MM.1S (cell line): ENCODE data around the gene E2F3.

ENCODE experiments used
- DNase-seq: peaks from one replicate; pipeline ENCODE4 v3.0.0-alpha.2; 2015
- H2AFZ ChIP-seq: fragments of 300-600 bp; sonication (generic); 2 replicates; pipeline ENCODE4 v1.6.0; 2016; ENCODE audit warnings: antibody characterized with exemption, low read length
- H3F3A ChIP-seq: fragments of 300-600 bp; sonication (generic); 2 replicates; pipeline ENCODE4 v1.6.1; 2016; ENCODE audit warnings: mild to moderate bottlenecking, antibody characterized with exemption, low read length, moderate library complexity, mixed read lengths; ENCODE audit not compliant: insufficient read depth
- H3K27ac ChIP-seq: fragments of 300-600 bp; sonication (generic); 2 replicates; pipeline ENCODE4 v1.5.1; 2016; ENCODE audit warnings: mild to moderate bottlenecking, low read length
- H3K27me3 ChIP-seq: fragments of 300-600 bp; sonication (generic); replicated peaks from 2 replicates; pipeline ENCODE4 v1.6.0; 2016; ENCODE audit warnings: low read length; ENCODE audit not compliant: insufficient read depth
- H3K36me3 ChIP-seq: fragments of 300-600 bp; sonication (generic); replicated peaks from 2 replicates; pipeline ENCODE4 v1.6.1; 2016; ENCODE audit warnings: mild to moderate bottlenecking, low read length, mixed read lengths; ENCODE audit not compliant: insufficient read depth
- H3K4me1 ChIP-seq: fragments of 300-600 bp; sonication (generic); 2 replicates; pipeline ENCODE4 v1.6.1; 2016; ENCODE audit warnings: low read length, mixed read lengths
- H3K4me2 ChIP-seq: fragments of 300-600 bp; sonication (generic); 2 replicates; pipeline ENCODE4 v1.6.0; 2016; ENCODE audit warnings: low read depth, low read length
- H3K4me3 ChIP-seq: fragments of 300-600 bp; sonication (generic); 2 replicates; pipeline ENCODE4 v1.5.1; 2016; ENCODE audit warnings: low read length, mixed read lengths
- H3K79me2 ChIP-seq: fragments of 300-600 bp; sonication (generic); 2 replicates; pipeline ENCODE4 v1.6.1; 2016; ENCODE audit warnings: mixed run types, low read length, mixed read lengths
- H3K9ac ChIP-seq: fragments of 300-600 bp; sonication (generic); 2 replicates; pipeline ENCODE4 v1.6.1; 2016; ENCODE audit warnings: low read length, mixed read lengths
- H3K9me2 ChIP-seq: fragments of 300-600 bp; sonication (generic); replicated peaks from 2 replicates; pipeline ENCODE4 v1.6.1; 2016; ENCODE audit warnings: mild to moderate bottlenecking, low read length, mixed read lengths; ENCODE audit not compliant: insufficient read depth
- H3K9me3 ChIP-seq: fragments of 300-600 bp; sonication (generic); replicated peaks from 2 replicates; pipeline ENCODE4 v1.6.1; 2016; ENCODE audit warnings: mild to moderate bottlenecking, low read length, mixed read lengths; ENCODE audit not compliant: insufficient read depth
- H4K20me1 ChIP-seq: fragments of 300-600 bp; sonication (generic); 2 replicates; pipeline ENCODE4 v1.6.1; 2016; ENCODE audit warnings: mild to moderate bottlenecking, low read length, moderate library complexity, mixed read lengths; ENCODE audit not compliant: insufficient read depth
- CTCF ChIP-seq: fragments of 300-600 bp; sonication (generic); IDR thresholded peaks from 2 replicates; pipeline ENCODE4 v1.5.1; 2016; ENCODE audit warnings: antibody characterized with exemption, low read length, mixed read lengths
- EZH2 ChIP-seq: fragments of 300-600 bp; sonication (generic); optimal IDR thresholded peaks from 2 replicates; pipeline ENCODE3; 2017; ENCODE audit warnings: low read depth, mild to moderate bottlenecking, antibody characterized with exemption, low read length, mixed read lengths
- EZH2phosphoT487 ChIP-seq: fragments of 300-600 bp; sonication (generic); IDR thresholded peaks from 2 replicates; pipeline ENCODE4 v1.6.1; 2018; ENCODE audit warnings: antibody characterized with exemption, low read length

Gene E2F3

GRCh38 chr6:20354366-20354765, 47.3 kb upstream of the E2F3 start:
- H3K79me2 ChIP-seq: no peaks in the 10 kb centered on the region
- no peak overlapping the region for H3K4me2 ChIP-seq
- no peak overlapping the region for H3K9ac ChIP-seq
- no peaks in the 10 kb centered on the region for H3K9me2 ChIP-seq
- no peaks in the 10 kb centered on the region for H3F3A ChIP-seq
- no peak for TF ChIP-seq EZH2
- no peak for TF ChIP-seq EZH2phosphoT487
- H3K27ac ChIP-seq: no peak overlapping the region
- H3K36me3 ChIP-seq: no peaks in the 10 kb centered on the region
- no peaks in the 10 kb centered on the region for H4K20me1 ChIP-seq
- no peaks in the 10 kb centered on the region for H3K27me3 ChIP-seq
- no peaks in the 10 kb centered on the region for H3K9me3 ChIP-seq
- no peak overlapping the region for H2AFZ ChIP-seq
- no peak overlapping the region for H3K4me3 ChIP-seq
- no peaks in the 10 kb centered on the region for H3K4me1 ChIP-seq
- no peak for DNase-seq

DNA sequence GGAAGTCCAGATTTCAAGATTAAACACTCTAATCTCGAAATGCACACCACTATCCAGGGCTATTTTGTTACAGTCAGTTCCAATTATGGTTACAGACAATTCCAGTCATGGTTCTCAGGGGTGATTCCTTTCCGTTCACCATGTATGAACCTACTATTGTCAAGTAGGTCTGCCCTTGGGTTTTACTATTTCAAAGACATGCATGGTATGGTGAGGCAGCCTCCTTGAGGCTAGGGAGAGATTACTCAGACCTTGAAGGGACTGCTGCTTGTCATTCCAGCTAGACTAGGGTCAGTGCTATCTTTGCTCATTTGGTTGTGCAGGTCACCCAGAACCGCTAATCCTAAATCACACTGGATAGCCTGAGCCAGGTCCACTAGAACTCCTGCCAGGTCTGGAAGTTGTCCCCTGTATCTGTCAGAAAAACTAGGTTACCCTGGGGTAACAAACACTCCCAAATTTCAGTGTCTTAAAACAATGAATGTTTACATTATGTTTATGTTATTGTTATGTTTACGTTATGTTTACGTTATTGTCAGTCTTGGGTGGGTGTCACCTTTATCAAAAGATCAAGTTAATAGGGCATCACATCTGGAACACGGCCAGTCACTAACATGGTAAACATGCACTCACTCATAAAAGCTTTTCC, 41.1 kb upstream of the E2F3 start:
- no peak overlapping the region for H3K27ac ChIP-seq
- H3K27me3 ChIP-seq: no peaks in the 10 kb centered on the region
- no peak overlapping the region for H3K4me3 ChIP-seq
- peaks cover 5% of the 10 kb centered on the region; the same call in 1 of the 2 replicates for H3F3A ChIP-seq
- H2AFZ ChIP-seq: no peak overlapping the region
- H3K9me3 ChIP-seq: no peaks in the 10 kb centered on the region
- no peak for TF ChIP-seq CTCF
- TF ChIP-seq EZH2phosphoT487: no peak
- no peak for TF ChIP-seq EZH2
- no peaks in the 10 kb centered on the region for H4K20me1 ChIP-seq
- H3K9ac ChIP-seq: no peak overlapping the region
- H3K4me1 ChIP-seq: peaks cover 10% of the 10 kb centered on the region
- H3K4me2 ChIP-seq: no peak overlapping the region
- no peaks in the 10 kb centered on the region for H3K36me3 ChIP-seq
- no peaks in the 10 kb centered on the region for H3K9me2 ChIP-seq
- no peaks in the 10 kb centered on the region for H3K79me2 ChIP-seq
- DNase-seq: no peak

DNA sequence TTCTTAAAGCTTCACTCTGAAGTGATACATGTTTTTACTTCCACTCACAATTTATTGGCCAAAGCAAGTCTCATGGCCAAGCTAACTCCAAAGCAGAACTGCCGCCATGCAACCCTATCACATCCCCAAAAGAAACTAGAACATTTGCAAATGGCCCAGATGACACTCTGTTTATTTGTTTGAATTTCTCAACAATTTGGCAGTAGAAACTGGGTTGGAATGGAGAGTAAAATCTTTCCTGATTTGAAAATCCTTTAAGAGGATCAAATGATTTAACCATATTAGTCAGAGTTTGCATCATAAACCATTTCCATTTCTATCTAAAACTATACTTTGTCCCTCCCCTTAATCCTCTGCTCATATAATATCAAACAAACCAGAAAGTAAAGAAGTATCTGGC, 39.1 kb upstream of the E2F3 start:
- Histone ChIP-seq H3F3A (peaks cover 7% of the 10 kb centered on the region; the same call in 1 of the 2 replicates), H4K20me1 (no peaks in the 10 kb centered on the region), H3K79me2 (no peaks in the 10 kb centered on the region), H2AFZ (no peak overlapping the region), H3K4me1 (peaks cover 20% of the 10 kb centered on the region), H3K27ac (no peak overlapping the region), H3K9me3 (no peaks in the 10 kb centered on the region), H3K9me2 (no peaks in the 10 kb centered on the region), H3K4me3 (no peak overlapping the region), H3K27me3 (no peaks in the 10 kb centered on the region), H3K9ac (no peak overlapping the region), H3K36me3 (no peaks in the 10 kb centered on the region), H3K4me2 (no peak overlapping the region)
- DNase-seq: no peak
- TF ChIP-seq CTCF (no peak), EZH2phosphoT487 (no peak), EZH2 (no peak)

DNA sequence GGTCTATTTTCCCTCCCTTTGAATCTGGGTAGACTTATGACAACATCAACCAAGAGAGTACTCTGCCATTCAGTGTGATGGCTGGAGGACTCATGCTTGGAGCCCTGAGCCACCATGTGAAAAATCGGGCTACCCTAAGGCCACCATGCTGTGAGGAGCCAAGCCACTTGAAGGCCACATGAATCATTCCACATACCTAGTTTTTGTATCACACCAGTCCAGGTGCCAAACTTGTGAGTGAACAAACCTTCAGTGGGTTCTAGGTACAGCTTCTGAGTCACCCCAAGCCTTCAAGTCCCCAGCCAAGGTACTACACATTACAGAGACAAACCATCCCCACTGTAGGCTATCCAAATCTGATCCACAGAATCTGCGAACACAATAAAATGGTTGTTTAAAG, 37.4 kb upstream of the E2F3 start:
- TF ChIP-seq CTCF (no peak), EZH2 (no peak), EZH2phosphoT487 (no peak)
- no peak overlapping the region for H3K4me2 ChIP-seq
- H3K9me2 ChIP-seq: no peaks in the 10 kb centered on the region
- no peak overlapping the region for H2AFZ ChIP-seq
- H3F3A ChIP-seq: peaks cover 7% of the 10 kb centered on the region; the same call in 1 of the 2 replicates
- peaks cover 20% of the 10 kb centered on the region for H3K4me1 ChIP-seq
- H3K9ac ChIP-seq: no peak overlapping the region
- no peaks in the 10 kb centered on the region for H3K36me3 ChIP-seq
- no peaks in the 10 kb centered on the region for H3K27me3 ChIP-seq
- H3K4me3 ChIP-seq: no peak overlapping the region
- H4K20me1 ChIP-seq: no peaks in the 10 kb centered on the region
- H3K79me2 ChIP-seq: no peaks in the 10 kb centered on the region
- H3K27ac ChIP-seq: no peak overlapping the region
- no peaks in the 10 kb centered on the region for H3K9me3 ChIP-seq
- DNase-seq: no peak
